Stimulated activated CD8-positive, alpha-beta memory T cell treated with anti-CD3 and anti-CD28 coated beads, Interleukin-4, amount 100 ng/mL, for 48 hours (primary cell): Measurements from ENCODE around the gene OR1G1.
"Not testable (repeated sequence)": the region's sequence is repeated elsewhere in the genome, so short reads cannot be mapped to it uniquely, and the experiment has no call there.

Experiments
- DNase-seq: peaks from one replicate; pipeline ENCODE4 v3.0.0-alpha.2; 2020

Gene OR1G1

DNA sequence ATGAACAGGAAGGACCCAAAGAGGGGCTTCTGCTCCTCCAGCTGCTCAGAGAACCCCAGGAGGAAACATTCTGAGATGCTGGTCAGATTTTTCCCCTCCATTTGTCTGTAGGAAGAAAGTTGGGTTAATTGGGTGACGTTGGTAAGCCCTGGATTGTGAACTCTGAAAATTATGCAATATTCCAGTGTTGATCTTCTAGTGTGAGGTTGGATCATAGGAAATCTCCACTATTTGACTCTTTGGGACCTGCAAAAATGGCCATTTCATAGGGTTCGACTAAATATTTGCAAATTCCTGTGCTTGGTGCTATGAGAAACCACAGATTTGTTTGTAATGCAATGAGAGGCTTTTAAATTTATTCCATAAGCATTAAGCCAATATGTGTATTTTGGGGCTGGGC is at the start of gene OR1G1:
Gene OR1G1, minus strand, starts transcription at position 101 of the 400 bp plus-strand sequence. Its CDS starts 0 bp downstream, at position 101.
- DNase-seq, result no peak

- DNase-seq, result no peak
These were observed 40.2 kb upstream of the OR1G1 start for GRCh38 chr17:3167574-3167973.

DNA sequence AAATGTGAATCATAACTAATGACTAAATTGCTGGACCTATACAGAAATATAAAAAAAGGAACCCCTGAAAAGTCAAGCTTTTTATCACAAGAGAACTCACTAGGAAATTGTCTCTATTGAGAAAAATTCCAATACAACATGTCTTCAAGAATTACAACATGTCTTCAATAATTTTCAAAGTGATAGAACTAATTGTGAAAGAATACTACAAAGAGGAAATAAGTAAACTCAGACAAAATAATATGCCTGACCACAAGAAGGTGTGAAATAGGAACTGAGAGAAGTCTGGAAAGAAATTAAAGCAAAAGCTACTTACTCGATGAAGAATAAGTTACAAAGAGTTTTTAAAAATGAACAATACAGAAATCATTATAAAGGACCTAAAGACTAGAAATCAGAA is 29.9 kb upstream of the OR1G1 start:
- no peak for DNase-seq

- DNase-seq, result not testable (repeated sequence)
These were observed 10.1 kb upstream of the OR1G1 start for GRCh38 chr17:3137494-3137893.

DNA sequence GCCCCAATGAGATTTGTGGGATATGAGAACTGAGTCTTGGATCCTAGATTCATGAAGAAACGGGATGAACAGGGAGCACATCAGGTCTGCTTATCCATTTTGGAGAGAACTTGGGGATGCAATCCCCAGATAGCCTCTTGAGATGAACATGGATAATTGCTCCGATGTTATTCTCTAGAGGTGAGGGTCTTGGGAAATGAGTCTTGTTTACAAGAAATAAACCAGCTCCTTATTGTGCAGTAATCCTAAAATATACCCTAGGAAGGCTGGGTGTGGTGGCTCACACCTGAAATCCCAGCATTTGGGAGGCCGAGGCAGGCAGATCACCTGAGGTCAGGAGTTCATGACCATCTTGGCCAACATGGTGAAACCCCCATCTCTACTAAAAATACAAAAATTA is 23.0 kb downstream of the OR1G1 start, which contains the start of gene OR1D2:
Gene OR1D2, minus strand, starts transcription at position 101 of the 400 bp plus-strand sequence. CDS start 11,426 bp downstream, outside the sequence.
- DNase-seq, result no peak
